BE2C (cell line): ENCODE data around the gene SPATA2L.

ENCODE experiments used
- DNase-seq: peaks from one replicate; pipeline ENCODE4 v3.0.0-alpha.2; 2020
- H3K27me3 ChIP-seq: fragments of 250-450 bp; sonication (Bioruptor Pico); 2 replicates; pipeline ENCODE4 v1.5.1; 2020; ENCODE audit warnings: mild to moderate bottlenecking
- H3K36me3 ChIP-seq: fragments of 250-450 bp; sonication (Bioruptor Pico); 2 replicates; pipeline ENCODE4 v1.5.1; 2020; ENCODE audit warnings: mild to moderate bottlenecking
- H3K4me1 ChIP-seq: fragments of 250-450 bp; sonication (Bioruptor Pico); 2 replicates; pipeline ENCODE4 v1.5.1; 2020
- H3K4me3 ChIP-seq: 2 replicates; pipeline ENCODE4 v1.5.1; 2011; ENCODE audit warnings: low read depth, low read length
- H3K9me3 ChIP-seq: fragments of 250-450 bp; sonication (Bioruptor Pico); 2 replicates; pipeline ENCODE4 v1.5.1; 2020
- CTCF ChIP-seq: IDR thresholded peaks from 2 replicates; pipeline ENCODE4 v1.5.1; 2012; ENCODE audit warnings: mild to moderate bottlenecking, low read depth, low read length

SPATA2L gene

DNA sequence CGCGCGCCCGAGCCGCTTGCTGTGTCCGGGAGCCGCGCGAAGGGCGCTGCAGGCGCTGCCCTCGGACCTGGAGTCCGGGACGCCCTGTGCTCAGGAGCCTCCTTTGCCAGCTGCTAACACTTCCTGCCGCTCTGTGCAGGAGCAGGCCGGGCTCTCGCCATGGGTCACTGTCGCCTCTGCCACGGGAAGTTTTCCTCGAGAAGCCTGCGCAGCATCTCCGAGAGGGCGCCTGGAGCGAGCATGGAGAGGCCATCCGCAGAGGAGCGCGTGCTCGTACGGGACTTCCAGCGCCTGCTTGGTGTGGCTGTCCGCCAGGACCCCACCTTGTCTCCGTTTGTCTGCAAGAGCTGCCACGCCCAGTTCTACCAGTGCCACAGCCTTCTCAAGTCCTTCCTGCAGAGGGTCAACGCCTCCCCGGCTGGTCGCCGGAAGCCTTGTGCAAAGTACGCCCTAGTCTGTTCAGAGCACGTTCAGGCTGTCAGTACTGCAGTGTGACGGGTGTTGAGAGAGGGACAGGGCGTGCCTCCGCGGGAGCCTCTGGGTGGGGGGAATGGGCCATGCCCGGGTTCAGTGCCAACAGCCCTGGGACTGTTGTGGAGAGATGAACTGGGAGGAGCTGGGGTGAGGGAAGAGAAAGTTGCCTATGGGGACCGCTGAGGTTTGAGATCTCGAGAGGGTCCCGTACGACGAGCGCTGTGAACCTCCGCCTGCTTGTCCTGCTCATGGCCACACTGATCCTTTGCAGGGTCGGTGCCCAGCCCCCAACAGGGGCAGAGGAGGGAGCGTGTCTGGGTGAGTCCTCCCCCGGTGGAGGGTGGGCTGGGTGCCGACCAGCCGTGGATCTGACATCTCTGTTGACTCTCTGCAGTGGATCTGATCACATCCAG lies 21.1 kb upstream of the SPATA2L start:
- TF ChIP-seq CTCF = no peak
- no peak for DNase-seq
- H3K4me1 ChIP-seq = peaks cover 6% of the 10 kb centered on the region; the same call in 1 of the 2 replicates
- H3K9me3 ChIP-seq = no peaks in the 10 kb centered on the region
- no peaks in the 10 kb centered on the region for H3K27me3 ChIP-seq
- peak overlapping the region; percentile 64 for H3K4me3 ChIP-seq
- peaks cover 27% of the 10 kb centered on the region for H3K36me3 ChIP-seq

GRCh38 chr16:89721546-89722391 lies 20.3 kb upstream of the SPATA2L start:
- peak overlapping the region; percentile 64 for H3K4me3 ChIP-seq
- peaks cover 6% of the 10 kb centered on the region; the same call in 1 of the 2 replicates for H3K4me1 ChIP-seq
- TF ChIP-seq CTCF = no peak
- H3K27me3 ChIP-seq = no peaks in the 10 kb centered on the region
- no peaks in the 10 kb centered on the region for H3K9me3 ChIP-seq
- peaks cover 18% of the 10 kb centered on the region for H3K36me3 ChIP-seq
- peak; percentile 55 for DNase-seq

DNA sequence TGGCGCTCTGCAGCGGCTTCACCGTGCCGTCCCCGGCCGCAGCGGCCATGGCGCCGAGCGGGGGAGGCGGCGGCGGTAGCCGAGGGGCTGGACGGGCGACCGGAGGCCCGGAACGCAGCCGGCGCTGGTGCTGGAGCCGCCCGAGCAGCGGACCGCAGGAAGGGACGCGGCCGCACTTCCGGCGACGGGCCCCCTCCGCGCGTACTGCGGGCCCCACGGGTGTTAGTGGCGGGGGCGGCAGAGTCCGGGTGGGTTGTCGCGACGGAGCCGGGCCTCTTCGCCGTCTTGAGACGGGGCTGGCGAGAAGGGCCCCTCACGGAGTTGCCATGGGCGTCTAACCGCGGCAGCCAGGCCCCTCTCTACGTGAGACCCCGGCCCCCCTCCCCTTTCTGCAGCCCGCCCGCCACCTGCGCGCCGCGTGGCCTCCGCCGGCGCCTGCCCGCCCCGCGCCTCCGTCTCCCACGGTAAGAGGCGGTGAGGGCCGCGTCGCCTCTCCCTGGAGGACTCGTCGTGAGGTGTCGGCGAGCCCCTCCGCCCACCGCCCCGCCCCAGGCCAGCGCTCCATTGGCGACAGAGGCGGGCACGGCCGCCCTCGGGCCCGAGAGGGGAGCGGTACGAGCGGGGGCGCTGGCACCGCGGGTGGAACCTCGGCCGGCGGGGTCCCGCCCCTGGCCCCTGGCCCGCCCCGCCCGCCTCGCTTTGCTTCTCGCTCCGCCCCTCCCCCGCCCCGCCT lies 19.5 kb upstream of the SPATA2L start, which contains the start of the genes VPS9D1 and ZNF276:
TSS of gene VPS9D1 (minus strand) at position 86 of the 733 bp plus-strand sequence. CDS start at position 49, 37 bp downstream.
TSS of gene ZNF276 (plus strand) at position 725 of the 733 bp plus-strand sequence. CDS start 104 bp downstream, outside the sequence.
- no peak for TF ChIP-seq CTCF
- H3K27me3 ChIP-seq = no peaks in the 10 kb centered on the region
- no peaks in the 10 kb centered on the region for H3K9me3 ChIP-seq
- H3K4me3 ChIP-seq = peak within 1 kb of the TSS; percentile 64
- peaks cover 17% of the 10 kb centered on the region for H3K36me3 ChIP-seq
- DNase-seq = peak; percentile 88
- peaks cover 6% of the 10 kb centered on the region; the same call in 1 of the 2 replicates for H3K4me1 ChIP-seq

- Histone ChIP-seq H3K36me3 (peaks cover 17% of the 10 kb centered on the region), H3K9me3 (no peaks in the 10 kb centered on the region), H3K27me3 (no peaks in the 10 kb centered on the region), H3K4me1 (peaks cover 6% of the 10 kb centered on the region; the same call in 1 of the 2 replicates), H3K4me3 (peak overlapping the region; percentile 64)
- TF ChIP-seq CTCF = no peak
- DNase-seq = no peak
These were observed 19.0 kb upstream of the SPATA2L start for GRCh38 chr16:89720551-89720812.

DNA sequence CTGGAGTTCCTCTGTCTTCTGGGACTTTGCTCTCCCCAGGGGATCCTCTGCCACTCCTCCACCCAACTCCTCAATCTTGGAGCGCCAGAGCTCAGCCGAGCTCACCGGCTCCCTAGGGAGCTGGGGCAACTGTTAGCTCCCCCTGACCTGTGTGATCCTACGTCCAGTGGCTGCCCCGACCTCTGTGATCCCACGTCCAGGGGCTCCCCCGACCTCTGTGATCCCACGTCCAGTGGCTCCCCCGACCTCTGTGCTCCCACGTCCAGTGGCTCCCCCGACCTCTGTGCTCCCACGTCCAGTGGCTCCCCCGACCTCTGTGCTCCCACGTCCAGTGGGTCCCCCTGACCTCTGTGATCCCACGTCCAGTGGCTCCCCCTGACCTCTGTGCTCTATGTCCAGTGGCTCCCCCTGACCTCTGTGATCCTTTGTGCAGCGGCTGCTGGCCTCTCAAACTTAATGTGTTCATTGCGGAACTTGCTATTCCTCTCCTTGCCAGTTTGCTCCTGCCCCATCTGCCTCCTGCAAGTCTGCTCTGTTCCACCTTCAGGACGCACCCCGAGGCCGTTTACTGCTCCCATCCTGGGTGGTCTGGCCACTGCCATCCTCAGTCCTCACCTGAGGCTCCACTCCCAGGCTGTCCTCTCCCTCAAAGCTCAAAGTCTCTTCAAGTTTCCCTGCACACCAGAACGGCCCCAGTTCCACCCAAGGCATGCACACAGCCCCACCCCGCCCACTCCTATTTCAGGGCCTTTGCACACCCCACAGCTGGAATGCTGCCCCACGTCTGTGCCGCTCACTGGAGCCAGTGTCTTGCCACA lies 16.4 kb upstream of the SPATA2L start:
- DNase-seq = no peak
- Histone ChIP-seq H3K4me3 (no peak overlapping the region), H3K9me3 (no peaks in the 10 kb centered on the region), H3K27me3 (no peaks in the 10 kb centered on the region), H3K4me1 (no peaks in the 10 kb centered on the region), H3K36me3 (no peaks in the 10 kb centered on the region; the same call in none of the 2 replicates)
- no peak for TF ChIP-seq CTCF
